Measurements from ENCODE around the gene SEC24C. TPM values are rescaled to one million over a fixed set of nuclear protein-coding genes. Genes with fewer than 3 reads are reported as not detected.

The SEC24C gene, protein sequence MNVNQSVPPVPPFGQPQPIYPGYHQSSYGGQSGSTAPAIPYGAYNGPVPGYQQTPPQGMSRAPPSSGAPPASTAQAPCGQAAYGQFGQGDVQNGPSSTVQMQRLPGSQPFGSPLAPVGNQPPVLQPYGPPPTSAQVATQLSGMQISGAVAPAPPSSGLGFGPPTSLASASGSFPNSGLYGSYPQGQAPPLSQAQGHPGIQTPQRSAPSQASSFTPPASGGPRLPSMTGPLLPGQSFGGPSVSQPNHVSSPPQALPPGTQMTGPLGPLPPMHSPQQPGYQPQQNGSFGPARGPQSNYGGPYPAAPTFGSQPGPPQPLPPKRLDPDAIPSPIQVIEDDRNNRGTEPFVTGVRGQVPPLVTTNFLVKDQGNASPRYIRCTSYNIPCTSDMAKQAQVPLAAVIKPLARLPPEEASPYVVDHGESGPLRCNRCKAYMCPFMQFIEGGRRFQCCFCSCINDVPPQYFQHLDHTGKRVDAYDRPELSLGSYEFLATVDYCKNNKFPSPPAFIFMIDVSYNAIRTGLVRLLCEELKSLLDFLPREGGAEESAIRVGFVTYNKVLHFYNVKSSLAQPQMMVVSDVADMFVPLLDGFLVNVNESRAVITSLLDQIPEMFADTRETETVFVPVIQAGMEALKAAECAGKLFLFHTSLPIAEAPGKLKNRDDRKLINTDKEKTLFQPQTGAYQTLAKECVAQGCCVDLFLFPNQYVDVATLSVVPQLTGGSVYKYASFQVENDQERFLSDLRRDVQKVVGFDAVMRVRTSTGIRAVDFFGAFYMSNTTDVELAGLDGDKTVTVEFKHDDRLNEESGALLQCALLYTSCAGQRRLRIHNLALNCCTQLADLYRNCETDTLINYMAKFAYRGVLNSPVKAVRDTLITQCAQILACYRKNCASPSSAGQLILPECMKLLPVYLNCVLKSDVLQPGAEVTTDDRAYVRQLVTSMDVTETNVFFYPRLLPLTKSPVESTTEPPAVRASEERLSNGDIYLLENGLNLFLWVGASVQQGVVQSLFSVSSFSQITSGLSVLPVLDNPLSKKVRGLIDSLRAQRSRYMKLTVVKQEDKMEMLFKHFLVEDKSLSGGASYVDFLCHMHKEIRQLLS
- 40.6 and 44.4 TPM in 2 replicates for total RNA-seq (2014; rRNA removed; shearing (Covaris generic))

DNA sequence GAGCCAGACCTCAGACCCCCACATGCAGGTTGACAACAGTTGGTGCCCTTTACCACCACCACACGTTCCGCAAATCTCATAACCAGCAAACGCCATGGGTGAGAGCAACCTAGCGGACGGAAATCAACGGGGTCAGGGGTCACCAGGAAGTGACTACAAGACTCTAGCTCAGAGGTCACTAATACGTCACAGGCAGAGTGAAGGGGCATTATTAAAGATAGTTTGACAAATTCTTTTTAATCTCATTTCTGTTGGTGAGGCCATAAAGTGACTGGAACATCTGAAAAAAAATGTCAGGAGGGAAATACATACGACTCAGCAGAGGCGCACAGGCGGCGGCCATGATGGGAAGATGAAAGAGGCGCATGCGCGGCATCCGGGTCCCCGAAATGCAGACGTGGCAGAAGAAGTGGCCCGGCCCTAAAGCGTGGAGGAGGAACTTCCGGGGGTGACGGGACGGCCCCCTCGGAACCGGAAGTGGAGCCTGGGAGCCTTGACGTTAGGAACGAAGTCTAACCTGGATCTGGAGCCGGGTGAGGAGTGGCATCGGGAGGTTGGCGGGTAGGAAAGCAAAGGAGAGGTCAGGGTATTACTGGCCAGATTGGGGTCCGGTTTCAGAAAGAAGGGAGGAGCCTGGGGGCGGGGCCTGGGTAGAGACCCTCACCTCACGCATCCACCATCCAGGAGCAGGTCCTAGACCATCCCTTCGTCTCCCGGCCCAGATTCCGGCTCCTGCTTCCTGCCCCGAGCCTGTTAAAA lies at the start of gene SEC24C:
Gene SEC24C (plus strand): TSS at position 468 of the 759 bp plus-strand sequence. CDS start 2,461 bp downstream, outside the sequence.

DNA sequence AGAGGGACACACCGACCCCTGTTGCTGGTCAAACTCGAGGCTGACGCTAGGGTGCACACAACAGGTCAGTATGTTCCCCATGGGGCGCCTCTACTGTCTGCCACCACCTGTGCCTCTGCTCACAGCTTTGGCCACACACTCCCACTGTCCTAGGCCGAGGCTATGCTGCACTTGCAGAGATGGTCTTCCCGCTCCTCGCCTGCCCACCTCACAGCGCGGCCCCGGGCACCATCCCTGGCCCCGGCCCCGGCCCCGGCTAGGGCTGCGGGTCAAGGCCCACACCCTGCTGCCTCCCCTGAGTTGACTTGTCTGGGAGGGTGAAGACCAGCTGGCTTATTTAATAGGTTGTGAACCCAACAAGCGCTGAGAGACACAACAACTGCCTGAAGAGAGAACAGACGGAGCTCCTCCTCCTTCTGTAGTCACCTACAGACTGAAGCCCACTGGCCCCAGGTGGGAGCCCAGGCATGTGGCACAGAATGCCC lies 46.5 kb upstream of the SEC24C start, which contains the start of gene AGAP5:
Gene AGAP5 (minus strand): TSS at position 435 of the 485 bp plus-strand sequence. CDS start 354 bp downstream, at position 81.

DNA sequence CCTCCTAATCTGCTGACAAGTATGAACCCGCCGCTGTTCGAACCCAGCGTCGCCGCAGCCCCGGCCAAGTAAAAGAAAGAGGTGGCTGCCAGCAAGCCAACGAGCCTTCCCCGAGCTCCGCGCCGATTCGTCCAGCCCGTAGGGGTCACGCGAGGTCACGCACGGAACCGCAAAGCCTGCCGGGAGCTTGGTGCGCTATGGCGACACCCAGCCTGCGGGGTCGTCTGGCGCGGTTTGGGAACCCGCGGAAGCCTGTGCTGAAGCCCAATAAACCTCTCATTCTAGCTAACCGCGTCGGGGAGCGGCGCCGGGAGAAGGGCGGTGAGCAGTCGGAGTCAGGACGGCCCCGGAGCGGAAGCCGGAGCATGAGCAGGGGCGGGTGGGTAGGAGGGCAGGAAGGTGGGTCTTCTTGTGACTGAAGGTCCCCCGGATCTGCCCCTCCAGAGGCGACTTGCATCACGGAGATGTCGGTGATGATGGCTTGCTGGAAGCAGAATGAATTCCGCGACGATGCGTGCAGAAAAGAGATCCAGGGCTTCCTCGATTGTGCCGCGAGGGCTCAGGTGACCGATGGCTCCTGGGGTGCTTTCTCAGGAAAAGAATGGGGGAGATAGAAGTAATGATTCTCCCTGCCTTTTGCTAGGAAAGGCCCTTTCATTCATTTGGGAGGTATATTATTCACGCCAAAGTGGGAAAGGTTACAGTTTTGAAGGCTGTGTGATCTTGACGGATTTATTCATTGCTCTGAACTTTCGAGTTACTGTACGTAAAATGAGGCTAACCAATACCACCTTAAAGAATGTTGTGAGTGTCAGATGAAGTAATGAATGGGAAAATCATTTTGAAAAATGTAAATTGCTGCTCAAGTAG lies 37.9 kb downstream of the SEC24C start, which contains the start of gene CHCHD1:
Gene CHCHD1 (plus strand): TSS at position 170 of the 870 bp plus-strand sequence. CDS start 28 bp downstream, at position 198.

DNA sequence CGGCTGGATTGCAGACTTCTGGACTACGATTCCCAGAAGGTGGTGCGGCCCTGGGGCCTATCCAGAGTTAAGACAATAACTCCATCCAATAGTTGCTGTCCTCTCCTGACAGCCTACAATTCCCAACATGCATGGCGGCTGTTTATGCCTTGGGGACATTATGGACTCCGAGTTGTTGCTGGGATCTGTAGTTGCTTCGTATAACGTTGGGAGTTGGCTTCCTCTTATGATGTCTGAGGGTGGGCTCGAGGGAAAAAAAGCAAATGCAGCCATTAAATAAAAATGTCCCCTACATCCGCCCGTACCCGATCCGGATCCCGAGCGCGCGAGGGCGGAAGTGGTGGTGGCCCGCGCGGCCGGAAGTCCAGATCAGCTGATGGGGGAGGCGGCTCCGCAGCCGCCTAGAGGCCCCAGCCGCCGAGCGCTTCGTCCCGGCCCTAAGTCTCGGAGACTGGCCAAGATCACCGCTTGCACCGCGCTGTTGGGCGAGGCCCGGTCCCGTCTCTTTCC lies 41.1 kb downstream of the SEC24C start, which contains the start of gene ZSWIM8:
Gene ZSWIM8 (plus strand): TSS at position 396 of the 510 bp plus-strand sequence. CDS start 273 bp downstream, outside the sequence.

Small RNAs within 50 kb of the gene (small RNA-seq; reads per million reads assigned to genes)
- not detected for gene AC022400.4
- not detected for gene AC022400.9
- gene RNA5SP320: not detected
- not detected for gene ZSWIM8-AS1

Other genes starting within 250 kb of the SEC24C start
- 6.2 and 7.3 TPM in 2 replicates for gene PPP3CB, start 248.3 kb upstream of the SEC24C start, total RNA-seq (2014; rRNA removed; shearing (Covaris generic))
- 7.3 and 8.1 TPM in 2 replicates for gene USP54, start 153.0 kb upstream of the SEC24C start, total RNA-seq (2014; rRNA removed; shearing (Covaris generic))
- gene MYOZ1, start 102.9 kb upstream of the SEC24C start, total RNA-seq (2014; rRNA removed; shearing (Covaris generic)): 0.41 TPM in 1 of 2 replicates, not detected in the other
- gene SYNPO2L, start 88.3 kb upstream of the SEC24C start, total RNA-seq (2014; rRNA removed; shearing (Covaris generic)): not detected in 2 replicates
- 2.3 and 2.9 TPM in 2 replicates for gene AGAP5, start 46.3 kb upstream of the SEC24C start, total RNA-seq (2014; rRNA removed; shearing (Covaris generic))
- gene CHCHD1, start 37.7 kb downstream of the SEC24C start, total RNA-seq (2014; rRNA removed; shearing (Covaris generic)): 27.0 and 41.9 TPM in 2 replicates
- gene ZSWIM8, start 41.2 kb downstream of the SEC24C start, total RNA-seq (2014; rRNA removed; shearing (Covaris generic)): 37.5 and 41.4 TPM in 2 replicates
- gene NDST2, start 67.2 kb downstream of the SEC24C start, total RNA-seq (2014; rRNA removed; shearing (Covaris generic)): 15.4 and 23.6 TPM in 2 replicates
- gene CAMK2G, start 130.2 kb downstream of the SEC24C start, total RNA-seq (2014; rRNA removed; shearing (Covaris generic)): 11.4 and 18.1 TPM in 2 replicates
- gene PLAU, start 166.8 kb downstream of the SEC24C start, total RNA-seq (2014; rRNA removed; shearing (Covaris generic)): 0.90 and 1.5 TPM in 2 replicates